HG02973 (cell line): Measurements from ENCODE around the gene TIAM2.
"Not testable (repeated sequence)": the region's sequence is repeated elsewhere in the genome, so short reads cannot be mapped to it uniquely, and the experiment has no call there.

Experiments used
- ATAC-seq: cut with Tn5 transposase; IDR thresholded peaks from one replicate; pipeline ENCODE4 v1.9.1; 2021; ENCODE audit warnings: moderate library complexity; ENCODE audit not compliant: unreplicated experiment

Gene TIAM2

DNA sequence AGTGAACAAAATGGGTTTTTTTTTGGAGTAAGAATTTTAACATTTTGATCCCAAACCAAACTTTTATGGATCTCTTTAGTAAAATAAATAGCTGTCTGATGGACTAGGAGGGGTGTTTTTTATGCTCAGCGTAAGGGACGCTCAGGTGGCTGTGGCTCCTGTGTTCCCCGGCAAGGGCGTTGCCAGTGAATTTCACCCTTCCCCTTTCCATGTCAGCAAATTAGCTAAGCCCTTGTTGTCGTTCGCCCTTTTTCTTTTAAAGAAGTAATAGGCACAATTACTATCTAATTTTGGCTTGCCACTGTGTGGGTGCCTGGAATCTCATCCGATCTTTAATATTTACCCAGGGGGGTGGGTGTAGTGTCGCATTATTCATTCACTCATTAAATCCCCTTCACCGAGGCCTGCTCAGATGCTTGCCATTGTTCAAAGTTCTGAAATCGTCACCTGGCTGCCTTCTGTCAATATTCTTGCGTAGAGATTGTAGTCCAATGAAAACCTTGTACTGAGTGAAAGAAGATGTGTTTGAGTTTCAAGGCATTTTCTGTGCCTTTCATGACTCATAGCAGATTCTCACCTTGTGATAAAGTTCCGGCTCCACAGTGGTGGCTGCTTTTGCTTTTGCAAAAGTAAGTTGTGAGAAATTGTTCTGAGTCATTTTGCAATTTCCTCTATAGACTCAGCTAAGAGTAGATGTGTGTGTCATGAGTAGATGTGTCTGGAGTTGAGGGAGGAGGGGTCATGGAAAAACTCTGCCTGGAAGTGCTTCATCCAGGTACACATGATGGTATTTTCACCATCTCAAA lies 228.7 kb downstream of the TIAM2 start:
- peak; percentile 98 for ATAC-seq

DNA sequence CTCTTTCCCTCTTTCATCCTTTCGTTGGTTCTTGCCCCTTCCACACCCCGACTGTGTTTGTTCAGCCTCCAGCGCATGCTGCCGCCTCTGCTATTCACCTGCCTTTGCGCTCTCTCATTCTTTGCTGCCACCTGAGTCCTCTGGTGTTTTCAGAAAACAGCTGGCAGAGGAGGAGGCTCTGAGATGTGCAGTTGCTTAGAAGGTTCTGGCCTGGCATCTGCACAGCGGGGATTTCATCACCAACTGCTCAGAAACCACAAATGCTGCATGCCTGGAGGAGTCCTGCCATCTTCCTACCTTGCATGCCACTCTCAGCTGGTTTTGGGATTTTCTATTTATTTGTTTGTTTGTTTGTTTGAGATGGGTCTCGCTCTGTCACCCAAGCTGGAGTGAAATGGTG lies 229.5 kb downstream of the TIAM2 start:
- no peak for ATAC-seq

DNA sequence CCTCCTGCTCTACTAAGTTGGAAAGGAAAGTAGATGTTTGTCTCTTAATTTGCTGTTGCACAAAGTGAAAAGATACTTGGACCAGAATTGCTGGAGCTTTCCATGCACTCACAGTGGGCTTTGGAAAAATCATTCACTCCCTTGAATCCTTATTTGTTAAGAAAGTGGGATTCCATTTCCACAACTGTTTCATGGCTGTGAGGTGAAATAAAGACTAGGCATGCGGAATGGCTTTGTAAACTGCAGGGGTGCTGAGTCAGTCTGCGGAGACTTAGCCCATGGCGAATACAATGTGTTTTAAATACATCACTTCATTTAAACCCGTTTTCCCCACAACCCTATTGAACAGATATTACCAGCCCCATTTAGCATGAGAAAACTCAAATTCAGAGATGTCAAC lies 231.9 kb downstream of the TIAM2 start:
- no peak for ATAC-seq

DNA sequence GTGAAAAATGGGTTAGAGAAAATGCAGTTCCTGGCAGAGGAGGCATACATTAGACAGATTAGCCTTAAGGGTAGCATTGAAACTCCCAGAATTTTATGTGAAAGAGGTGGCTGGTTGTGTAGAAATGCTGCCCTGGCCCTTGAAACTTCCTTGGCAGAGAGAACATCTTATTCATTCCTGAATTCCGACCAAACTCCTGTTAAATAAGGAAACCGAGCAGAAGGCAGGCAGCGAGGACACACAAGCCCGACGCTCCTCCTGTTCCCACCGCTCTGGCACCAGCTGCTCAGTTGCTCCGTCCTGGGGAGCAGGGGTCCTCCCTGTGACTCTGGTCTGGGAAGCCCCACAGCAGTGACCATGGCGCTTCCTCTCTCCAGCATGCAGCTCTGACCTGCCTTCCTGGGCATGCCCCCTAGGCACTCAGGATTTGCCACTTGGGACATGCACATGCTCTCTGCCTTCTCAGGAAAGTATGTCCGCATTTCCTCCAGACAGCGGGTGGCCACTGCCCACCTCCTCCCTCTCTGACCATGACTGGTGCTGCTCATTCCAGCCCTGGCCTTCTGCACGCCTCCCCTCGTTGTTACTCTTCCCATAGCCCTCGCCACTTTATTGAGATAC lies 233.5 kb downstream of the TIAM2 start:
- ATAC-seq, result no peak

DNA sequence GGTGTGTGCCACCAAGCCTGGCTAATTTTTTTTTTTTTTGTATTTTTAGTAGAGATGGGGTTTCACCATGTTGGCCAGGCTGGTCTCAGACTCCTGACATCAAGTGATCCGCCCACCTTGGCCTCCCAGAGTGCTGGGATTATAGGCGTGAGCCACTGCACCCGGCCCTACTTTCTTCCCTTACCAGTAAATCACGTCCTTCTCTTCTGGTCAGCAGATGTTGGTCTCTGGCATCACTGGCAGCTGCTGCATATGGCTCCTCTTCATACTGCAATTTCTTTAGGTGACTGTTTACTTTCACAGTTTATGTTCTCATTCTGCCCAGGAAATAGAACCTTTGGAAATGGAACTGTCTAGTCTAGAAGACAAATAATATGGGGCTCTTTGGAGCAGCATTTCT lies 235.9 kb downstream of the TIAM2 start:
- not testable (repeated sequence) for ATAC-seq

DNA sequence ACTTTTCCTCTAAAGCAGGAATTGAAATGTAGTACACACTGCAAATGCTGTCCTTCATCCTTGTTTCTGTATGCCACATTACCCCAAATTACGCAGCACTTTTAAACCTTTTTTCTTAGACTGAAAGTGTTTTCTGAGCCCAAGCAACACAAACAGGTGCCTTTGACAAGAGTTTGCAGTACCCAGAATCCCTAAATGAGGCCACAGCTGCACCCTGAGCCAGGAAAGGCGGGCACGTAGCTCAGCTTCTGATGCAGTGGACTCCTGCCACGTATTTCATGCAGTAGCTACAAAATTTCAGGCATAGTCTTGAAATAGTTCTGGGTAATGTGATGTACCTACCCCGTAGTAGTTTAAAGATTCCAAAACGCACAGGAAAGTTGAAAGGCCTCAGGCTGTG lies 237.7 kb downstream of the TIAM2 start:
- no peak for ATAC-seq

DNA sequence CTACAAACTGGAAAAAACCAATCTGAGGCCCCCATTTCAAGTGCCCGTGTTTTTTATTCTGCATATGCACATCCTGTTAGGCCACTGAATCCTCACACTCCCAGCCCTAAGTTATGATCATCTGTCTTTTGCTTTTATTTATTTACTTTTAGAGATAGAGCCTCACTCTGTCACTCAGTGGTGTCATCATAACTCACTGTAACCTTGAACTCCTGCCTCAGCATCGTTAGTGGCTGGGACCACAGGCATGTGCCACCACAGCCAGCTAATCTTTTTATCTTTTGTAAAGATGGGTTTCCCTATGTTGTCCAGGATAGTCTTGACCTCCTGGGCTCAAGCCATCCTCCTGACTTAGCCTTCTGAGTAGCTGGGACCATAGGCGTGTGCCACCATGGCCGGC lies 239.1 kb downstream of the TIAM2 start:
- ATAC-seq, result no peak

DNA sequence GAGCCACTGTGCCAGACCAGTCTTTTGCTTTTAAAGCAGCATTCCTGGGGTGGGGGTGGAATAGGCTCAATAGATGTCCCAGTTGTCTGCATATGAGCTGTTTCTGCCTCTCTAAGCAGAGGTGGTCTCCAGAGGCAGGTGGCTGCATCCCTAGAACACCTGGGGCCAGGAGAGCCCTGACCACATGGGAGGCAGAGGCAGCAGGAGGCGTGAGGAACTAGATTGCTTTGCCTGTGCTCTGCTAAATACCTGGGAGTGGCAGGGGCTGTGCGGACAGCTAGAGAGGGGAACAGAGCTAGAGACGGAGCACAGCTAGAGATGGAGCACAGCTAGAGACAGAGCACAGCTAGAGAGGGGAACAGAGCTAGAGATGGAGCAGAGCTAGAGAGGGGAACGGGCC lies 239.6 kb downstream of the TIAM2 start:
- ATAC-seq, result no peak

DNA sequence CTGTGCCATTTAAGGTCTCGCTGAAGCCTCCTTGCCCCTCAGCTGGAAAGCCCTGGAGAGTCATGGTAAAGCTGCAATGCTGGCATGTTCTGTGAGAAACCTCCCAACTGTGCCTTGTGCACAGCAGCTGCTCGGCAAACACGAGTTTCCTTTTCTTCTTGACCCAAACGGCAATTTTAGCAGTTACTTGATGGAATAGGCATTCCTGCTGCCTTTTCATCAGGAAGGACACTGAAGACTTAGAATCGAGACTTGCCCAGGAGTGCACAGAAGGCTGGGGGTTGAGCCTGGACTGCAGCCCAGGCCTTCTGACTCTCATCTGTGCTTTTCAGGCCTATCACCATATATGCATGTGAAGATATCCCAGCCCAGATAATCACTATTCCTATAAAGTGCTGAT lies 240.0 kb downstream of the TIAM2 start:
- no peak for ATAC-seq

DNA sequence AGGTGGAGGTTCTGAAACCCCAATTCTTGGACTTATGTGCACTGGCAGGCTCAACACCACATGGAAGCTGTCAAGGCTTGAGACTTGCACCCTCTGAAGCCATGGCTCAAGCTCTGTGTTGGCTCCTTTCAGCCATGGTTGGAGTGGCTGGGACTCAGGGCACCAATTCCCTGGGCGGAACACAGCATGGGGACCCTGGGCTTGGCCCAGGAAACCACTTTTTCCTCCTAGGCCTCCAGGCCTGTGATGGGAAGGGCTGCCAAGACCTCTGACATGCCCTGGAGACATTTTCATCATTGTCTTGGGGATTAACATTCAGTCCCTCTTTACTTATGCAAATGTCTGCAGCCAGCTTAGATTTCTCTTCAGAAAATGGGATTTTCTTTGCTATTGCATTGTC lies 242.5 kb downstream of the TIAM2 start:
- ATAC-seq, result no peak

DNA sequence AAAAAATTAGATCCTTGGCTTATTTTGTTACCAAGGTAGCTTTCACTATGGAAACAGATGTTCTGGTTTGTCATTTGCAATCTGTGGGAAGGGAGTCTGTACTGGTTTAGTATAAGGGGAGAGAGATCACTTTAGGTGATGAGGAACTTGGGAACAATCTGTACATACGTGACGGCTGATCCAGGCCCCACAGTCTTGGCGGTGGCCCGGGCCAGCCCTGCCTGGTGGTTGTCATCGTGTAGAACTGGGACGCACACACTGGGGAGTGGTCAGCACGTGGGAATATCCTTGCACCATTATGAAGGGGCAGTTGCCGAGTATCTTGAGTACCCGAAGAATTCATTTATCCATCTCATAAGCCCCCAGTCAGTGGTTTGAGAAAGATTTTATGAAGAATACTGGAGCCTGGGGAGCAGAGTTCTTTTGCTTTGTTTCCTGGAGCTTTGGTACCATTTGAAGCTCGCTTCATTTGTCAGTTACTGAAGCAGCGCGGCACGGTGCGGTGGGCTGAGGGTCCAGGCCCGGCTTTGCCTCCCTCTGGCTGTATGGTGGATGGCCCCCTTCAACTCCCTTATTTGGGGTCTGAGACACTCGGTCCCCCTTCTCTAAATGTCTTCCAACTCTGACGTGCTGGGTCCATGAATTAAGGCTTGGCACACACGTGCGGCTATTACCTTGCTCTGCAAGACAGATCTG lies 245.9 kb downstream of the TIAM2 start:
- ATAC-seq, result no peak

DNA sequence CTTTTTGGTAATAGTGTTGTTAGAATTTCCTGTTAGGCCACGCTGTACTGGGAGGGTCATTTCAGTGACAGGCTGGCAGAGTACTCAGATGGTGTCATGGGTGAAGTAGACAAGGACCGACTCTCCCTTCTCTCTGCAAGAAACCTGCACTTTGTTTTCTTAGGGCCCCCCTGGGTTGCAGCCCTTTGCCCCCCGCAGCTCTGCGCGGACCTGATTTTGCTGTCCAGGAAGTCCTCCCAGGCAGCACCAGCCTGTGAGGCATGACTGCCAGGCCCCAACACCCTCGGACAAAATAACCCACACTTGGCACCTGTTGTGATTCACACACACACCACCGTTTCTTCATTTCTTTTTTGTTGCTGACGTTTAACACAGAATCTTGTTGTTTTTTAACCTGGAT lies 246.9 kb downstream of the TIAM2 start:
- no peak for ATAC-seq

DNA sequence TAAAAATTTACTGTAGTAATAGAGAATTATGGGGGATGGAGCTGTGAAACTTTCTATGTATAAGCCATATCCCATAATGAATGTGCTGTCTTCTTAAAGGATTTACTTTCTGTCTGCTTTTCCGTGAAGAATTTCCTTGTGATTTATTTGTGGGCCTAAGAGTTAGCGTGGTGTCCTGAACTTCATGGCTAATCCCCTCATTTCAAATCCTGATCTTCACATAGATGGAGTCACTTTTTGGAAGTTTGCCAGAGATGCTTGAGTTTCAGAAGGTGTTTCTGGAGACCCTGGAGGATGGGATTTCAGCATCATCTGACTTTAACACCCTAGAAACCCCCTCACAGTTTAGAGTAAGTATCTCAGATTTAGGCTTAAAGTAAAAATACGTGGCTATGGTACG lies 249.3 kb downstream of the TIAM2 start:
- no peak for ATAC-seq

DNA sequence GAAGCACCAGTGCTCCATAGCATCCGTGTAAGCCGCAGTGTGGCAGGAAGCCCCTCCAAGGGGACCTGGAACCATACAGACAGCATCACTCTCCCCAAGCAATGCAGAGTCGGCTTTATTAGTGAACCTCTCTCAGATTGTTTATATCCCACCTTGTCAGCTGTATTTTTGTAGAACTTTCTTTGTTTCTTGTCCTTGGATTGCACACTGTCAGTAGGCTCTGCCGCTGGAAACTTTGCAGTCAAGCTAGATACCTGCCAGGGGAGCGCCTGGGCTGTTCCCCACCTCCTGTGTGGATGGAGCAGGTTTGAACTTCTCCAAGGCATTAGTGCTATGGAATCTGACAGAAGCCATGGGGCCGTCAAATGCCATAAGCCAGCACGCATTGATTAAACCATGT lies 250.1 kb downstream of the TIAM2 start:
- ATAC-seq, result no peak

DNA sequence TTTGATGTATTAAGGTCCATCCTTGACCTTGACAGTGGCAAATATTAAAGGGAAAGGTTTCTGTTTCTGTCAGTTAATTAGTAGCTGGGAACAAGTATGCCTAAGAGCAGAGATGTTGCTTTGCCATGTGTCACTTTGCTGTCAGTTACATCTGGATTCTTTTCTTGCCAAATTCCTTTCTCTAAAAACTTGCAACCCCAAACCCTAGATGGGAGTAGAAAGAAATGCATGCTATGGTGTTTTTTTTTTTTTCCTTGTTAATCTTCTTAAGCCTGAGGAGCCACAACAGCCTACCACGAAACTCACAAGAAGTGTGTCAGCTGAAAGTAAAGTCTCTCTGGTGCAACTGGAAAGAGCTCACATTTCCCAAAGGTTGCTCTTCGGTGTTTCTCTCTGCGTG lies 250.7 kb downstream of the TIAM2 start:
- no peak for ATAC-seq

DNA sequence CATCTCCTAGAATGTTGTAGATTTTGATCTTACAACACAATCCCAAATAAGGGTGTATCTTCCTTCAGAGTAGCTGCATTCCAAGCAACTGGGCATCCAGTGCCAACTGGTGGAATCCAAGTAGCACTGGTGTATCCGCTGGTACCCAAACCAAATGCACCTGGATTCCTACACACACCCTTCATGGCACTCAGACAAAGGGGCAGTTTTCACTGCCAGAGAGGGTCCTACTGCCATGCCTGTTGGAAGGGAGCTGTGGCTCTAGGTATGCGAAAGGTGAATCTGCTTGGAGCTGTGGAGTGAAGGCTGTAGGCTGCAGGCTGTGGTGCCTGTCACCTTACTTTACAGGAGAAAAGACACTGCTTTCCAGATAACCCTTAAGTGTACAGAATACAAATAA lies 251.7 kb downstream of the TIAM2 start:
- ATAC-seq, result no peak

DNA sequence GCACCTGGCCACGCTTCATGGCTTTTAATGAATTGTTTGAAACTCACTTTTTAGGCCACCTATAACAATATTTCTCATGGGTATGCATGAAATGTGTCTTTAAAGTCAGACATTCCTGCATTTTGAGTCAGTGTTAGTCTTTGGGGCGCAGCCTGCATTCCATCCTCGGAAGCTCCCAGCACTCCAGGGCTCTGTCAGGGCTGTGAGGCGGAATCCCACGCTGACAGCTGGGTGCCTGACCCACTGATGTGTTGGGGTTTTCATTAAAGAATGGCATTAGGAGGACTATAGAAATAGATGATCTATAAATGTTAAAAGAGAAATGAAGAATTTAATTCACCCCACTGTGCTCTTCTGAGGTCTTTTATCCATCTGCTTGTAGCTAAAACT lies 252.5 kb downstream of the TIAM2 start:
- no peak for ATAC-seq

DNA sequence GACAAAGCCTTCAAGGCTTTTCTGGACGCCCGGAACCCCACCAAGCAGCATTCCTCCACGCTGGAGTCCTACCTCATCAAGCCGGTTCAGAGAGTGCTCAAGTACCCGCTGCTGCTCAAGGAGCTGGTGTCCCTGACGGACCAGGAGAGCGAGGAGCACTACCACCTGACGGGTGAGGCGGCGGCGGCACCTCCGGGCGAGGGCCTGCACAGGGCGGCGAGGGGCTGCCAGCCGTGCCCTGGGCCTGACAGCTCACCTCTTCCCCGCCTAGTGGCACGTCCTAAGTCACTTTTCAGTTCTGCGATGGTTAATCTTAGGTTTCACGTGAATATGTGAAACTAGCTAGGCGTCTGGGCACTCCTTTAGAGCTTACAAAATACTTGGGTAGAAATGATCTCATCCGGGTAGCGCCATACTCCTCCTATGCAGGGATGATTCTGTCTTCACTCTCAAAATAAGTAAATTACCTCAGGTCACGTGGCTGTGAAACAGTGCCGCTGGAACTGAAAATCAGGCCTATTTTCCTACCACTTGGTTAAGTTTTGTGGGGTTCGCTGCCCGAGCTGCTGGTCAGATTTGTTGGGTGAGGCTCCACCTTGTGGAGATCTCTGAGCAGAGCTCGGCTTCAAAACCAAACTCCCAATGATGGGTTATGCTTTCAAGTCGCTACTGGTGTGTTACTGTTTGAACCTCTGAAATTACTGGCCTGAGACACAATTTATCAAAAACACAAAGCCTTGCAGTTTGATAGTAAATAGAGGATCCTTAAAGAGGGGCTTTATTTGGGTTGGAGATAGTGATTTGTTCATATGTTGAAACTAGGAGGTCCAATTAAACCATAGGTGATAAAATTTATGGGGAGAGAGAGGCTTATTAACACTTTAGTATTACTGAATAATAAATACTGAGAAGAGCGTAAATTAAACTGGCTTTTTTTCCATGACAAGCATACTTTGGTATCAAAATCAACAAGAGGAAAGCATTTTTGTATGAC lies 253.2 kb downstream of the TIAM2 start:
- no peak for ATAC-seq

DNA sequence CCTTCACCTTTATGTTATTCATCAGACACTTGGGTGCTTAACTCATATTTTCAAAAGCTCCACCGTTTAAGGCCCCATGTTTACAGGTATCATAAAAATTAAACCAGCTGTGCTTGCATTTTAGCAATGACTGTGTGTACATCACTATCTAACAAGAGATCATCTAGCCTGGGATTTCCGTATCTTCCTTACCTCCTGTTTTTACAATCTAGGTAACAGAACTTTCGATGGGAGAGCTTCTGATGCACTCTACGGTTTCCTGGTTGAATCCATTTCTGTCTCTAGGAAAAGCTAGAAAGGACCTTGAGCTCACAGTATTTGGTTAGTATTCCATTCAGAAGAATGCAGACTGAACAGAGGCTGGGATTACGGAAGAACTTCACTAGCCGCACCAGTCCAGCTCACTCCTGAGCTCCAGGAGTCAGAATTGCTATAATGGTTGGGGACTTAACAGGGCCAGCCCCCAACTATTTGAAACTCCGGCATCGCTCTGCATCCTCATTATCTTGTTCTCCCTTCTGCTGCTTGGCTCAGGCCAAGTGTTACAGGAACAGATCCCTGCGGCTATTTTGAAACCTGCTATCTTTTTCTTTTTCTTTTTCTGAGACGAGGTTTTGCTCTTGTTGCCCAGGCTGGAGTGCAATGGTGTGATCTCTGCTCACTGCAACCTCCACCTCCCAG lies 255.7 kb downstream of the TIAM2 start:
- ATAC-seq, result no peak

DNA sequence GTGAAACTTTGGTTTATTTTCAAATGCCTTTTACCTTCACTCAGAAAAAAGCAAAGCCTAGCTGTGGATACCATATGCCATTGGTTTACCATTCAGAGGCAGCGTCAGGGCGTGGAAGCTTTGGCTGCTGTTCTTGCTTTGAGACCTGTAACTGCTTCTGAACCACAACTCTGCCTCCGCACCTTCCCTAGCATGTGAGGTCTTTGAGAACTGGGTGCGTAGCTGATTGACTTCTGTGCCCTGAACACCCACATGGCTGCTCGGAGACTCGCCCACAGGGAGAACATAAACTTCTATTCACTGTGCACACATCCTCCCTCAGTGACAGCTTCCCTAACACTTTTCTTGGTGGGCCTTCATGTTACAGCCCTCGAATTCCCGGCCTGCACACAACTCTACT lies 257.5 kb downstream of the TIAM2 start:
- no peak for ATAC-seq
